KOPT-K1 (cell line): Measurements from ENCODE around the gene UQCRH.
"Not testable (repeated sequence)": the region's sequence is repeated elsewhere in the genome, so short reads cannot be mapped to it uniquely, and the experiment has no call there.

Experiments
- H3K27ac ChIP-seq: fragments of 200-600 bp; sonication (generic); 2 replicates; pipeline ENCODE4 v1.5.1; 2016; ENCODE audit warnings: antibody characterized with exemption, mild to moderate bottlenecking, low read depth, low read length; ENCODE audit not compliant: poor library complexity, severe bottlenecking
- H3K36me3 ChIP-seq: fragments of 200-600 bp; sonication (generic); 2 replicates; pipeline ENCODE4 v1.5.1; 2017; ENCODE audit warnings: antibody characterized with exemption, mild to moderate bottlenecking, low read length, moderate library complexity; ENCODE audit not compliant: insufficient read depth
- H3K9me3 ChIP-seq: fragments of 200-600 bp; sonication (generic); 2 replicates; pipeline ENCODE4 v1.5.1; 2017; ENCODE audit warnings: antibody characterized with exemption, low read length, mild to moderate bottlenecking; ENCODE audit not compliant: insufficient read depth, poor library complexity, severe bottlenecking

UQCRH gene

GRCh38 chr1:46340404-46341221 lies 37.1 kb downstream of the UQCRH start, which contains the start of gene NSUN4:
NSUN4 (plus strand) TSS chr1:46340807; CDS start chr1:46340827, 20 bp downstream.
- Histone ChIP-seq H3K36me3 (peaks cover 33% of the 10 kb centered on the region), H3K9me3 (no peaks in the 10 kb centered on the region), H3K27ac (peak within 1 kb of the TSS; percentile 85)

GRCh38 chr1:46341222-46342083 lies 38.0 kb downstream of the UQCRH start:
- Histone ChIP-seq H3K9me3 (no peaks in the 10 kb centered on the region), H3K27ac (peak overlapping the region; percentile 85), H3K36me3 (peaks cover 40% of the 10 kb centered on the region)

- no peak overlapping the region for H3K27ac ChIP-seq
- peaks cover 47% of the 10 kb centered on the region for H3K36me3 ChIP-seq
- no peaks in the 10 kb centered on the region for H3K9me3 ChIP-seq
Measured at GRCh38 chr1:46342084-46342656, 38.7 kb downstream of the UQCRH start.

GRCh38 chr1:46342677-46343350 lies 39.3 kb downstream of the UQCRH start:
- no peaks in the 10 kb centered on the region for H3K9me3 ChIP-seq
- no peak overlapping the region for H3K27ac ChIP-seq
- H3K36me3 ChIP-seq = peaks cover 54% of the 10 kb centered on the region

- Histone ChIP-seq H3K36me3 (peaks cover 59% of the 10 kb centered on the region), H3K9me3 (no peaks in the 10 kb centered on the region), H3K27ac (no peak overlapping the region)
Measured at GRCh38 chr1:46343351-46343695, 39.8 kb downstream of the UQCRH start.

- Histone ChIP-seq H3K36me3 (peaks cover 63% of the 10 kb centered on the region), H3K27ac (no peak overlapping the region)
Measured at GRCh38 chr1:46343705-46344104, 40.2 kb downstream of the UQCRH start.

GRCh38 chr1:46344481-46344880 lies 41.0 kb downstream of the UQCRH start:
- Histone ChIP-seq H3K36me3 (peaks cover 70% of the 10 kb centered on the region), H3K9me3 (no peaks in the 10 kb centered on the region), H3K27ac (no peak overlapping the region)

More at GRCh38 chr1:46343705-46344104, 40.2 kb downstream of the UQCRH start:
- H3K9me3 ChIP-seq = no peaks in the 10 kb centered on the region

- H3K27ac ChIP-seq = no peak overlapping the region
- no peaks in the 10 kb centered on the region for H3K9me3 ChIP-seq
- H3K36me3 ChIP-seq = peaks cover 78% of the 10 kb centered on the region
Measured at GRCh38 chr1:46345281-46345680, 41.8 kb downstream of the UQCRH start.

- Histone ChIP-seq H3K9me3 (no peaks in the 10 kb centered on the region), H3K36me3 (peaks cover 95% of the 10 kb centered on the region)
Measured at GRCh38 chr1:46352363-46352762, 48.9 kb downstream of the UQCRH start.

GRCh38 chr1:46355920-46356319 lies 52.4 kb downstream of the UQCRH start:
- peaks cover 87% of the 10 kb centered on the region for H3K36me3 ChIP-seq
- H3K27ac ChIP-seq, H3K9me3 ChIP-seq: not testable (repeated sequence)

More at GRCh38 chr1:46352363-46352762, 48.9 kb downstream of the UQCRH start:
- no peak overlapping the region for H3K27ac ChIP-seq

GRCh38 chr1:46362158-46362557 lies 58.7 kb downstream of the UQCRH start:
- H3K27ac ChIP-seq = no peak overlapping the region
- peaks cover 89% of the 10 kb centered on the region for H3K36me3 ChIP-seq
- H3K9me3 ChIP-seq = no peaks in the 10 kb centered on the region

- Histone ChIP-seq H3K9me3 (no peaks in the 10 kb centered on the region), H3K27ac (no peak overlapping the region), H3K36me3 (peaks cover 90% of the 10 kb centered on the region)
Measured at GRCh38 chr1:46363121-46363520, 59.6 kb downstream of the UQCRH start.

GRCh38 chr1:46364612-46365011 lies 61.1 kb downstream of the UQCRH start:
- H3K9me3 ChIP-seq = no peaks in the 10 kb centered on the region
- H3K27ac ChIP-seq = no peak overlapping the region
- peaks cover 91% of the 10 kb centered on the region for H3K36me3 ChIP-seq

- peaks cover 86% of the 10 kb centered on the region for H3K36me3 ChIP-seq
- not testable (repeated sequence) for H3K27ac ChIP-seq, H3K9me3 ChIP-seq
Measured at GRCh38 chr1:46365796-46366195, 62.3 kb downstream of the UQCRH start.
